CD4-positive, alpha-beta T cell treated with Interleukin-4 for 1 hour (primary cell): ENCODE data around the gene CD46.
A peak's percentile ranks its signal among the peaks of the same experiment; 100 is the strongest.
"Not testable (repeated sequence)": the region's sequence is repeated elsewhere in the genome, so short reads cannot be mapped to it uniquely, and the experiment has no call there.

Experiments
- DNase-seq, 2 donors: peaks; one replicate each; pipeline ENCODE4 v3.0.0-alpha.2; 2020 to 2022

CD46 gene

DNA sequence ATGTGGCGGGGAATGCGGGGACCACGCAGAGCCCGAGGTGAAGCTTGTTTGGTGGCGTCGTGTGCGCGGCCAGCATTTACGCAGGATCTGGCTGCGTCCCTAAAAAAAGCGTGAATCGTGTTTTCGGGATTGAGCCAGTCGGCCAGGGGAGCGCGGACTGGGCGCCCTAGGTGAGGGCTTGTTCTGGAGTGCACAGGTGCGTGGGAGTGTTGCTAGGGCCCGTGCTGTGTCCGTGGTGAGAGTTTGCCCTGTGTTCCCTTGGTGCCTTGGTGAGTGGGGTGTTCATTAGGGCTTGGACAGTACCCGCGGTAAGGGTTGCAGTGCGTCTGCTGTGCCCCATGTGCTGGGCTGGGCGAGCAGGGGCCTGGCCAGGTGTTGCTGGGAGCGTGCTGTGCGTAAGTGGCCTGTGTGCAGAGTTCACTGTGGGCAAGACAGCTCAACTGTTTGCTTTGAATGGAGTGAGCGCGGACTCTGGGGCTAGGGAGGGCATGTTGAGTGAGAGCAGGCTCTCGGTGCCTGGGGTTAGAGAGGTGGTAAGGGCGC lies 673 bp downstream of the CD46 start:
- peak in 1 of 2 donors; percentile 6 for DNase-seq

- DNase-seq: no peak
These were observed 1.8 kb downstream of the CD46 start for GRCh38 chr1:207753611-207754010.

GRCh38 chr1:207754011-207754410 lies 2.2 kb downstream of the CD46 start:
- DNase-seq: no peak

DNA sequence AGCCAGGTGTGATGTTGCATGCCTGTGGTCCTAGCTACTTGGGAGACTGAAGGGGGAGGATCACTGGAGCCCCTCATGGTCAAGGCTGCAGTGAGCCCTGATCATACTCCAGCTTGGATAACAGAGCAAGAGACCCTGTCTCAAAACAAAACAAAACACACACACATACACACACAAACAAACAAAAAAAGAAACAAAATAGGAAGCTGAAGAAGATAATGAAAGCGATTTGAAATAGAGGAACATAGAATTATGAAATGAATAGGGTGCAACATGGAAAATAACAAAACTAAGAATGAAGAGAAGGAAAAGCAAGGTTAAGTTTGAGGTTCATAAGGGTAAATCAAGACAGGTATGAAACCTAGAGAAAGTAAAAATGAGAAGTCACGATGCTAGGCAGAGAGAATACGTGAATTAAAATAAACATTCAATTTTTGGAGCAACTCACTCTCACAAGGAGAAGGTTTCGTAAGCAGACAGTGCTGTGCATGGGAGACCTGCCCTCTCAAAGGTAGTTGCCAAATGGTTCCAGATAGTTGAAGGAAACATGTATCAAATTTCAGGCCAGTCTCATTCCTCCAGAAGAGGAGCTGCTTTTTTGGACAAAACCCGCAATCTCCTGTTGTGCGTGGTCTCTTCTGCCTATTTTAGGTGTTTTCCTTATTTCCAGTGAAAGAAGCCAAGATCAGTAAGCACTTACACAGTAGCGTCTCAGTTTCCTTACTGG lies 3.3 kb downstream of the CD46 start:
- DNase-seq: no peak

GRCh38 chr1:207755846-207756693 lies 4.2 kb downstream of the CD46 start:
- no peak for DNase-seq

GRCh38 chr1:207762622-207763021 lies 10.8 kb downstream of the CD46 start:
- no peak for DNase-seq

DNA sequence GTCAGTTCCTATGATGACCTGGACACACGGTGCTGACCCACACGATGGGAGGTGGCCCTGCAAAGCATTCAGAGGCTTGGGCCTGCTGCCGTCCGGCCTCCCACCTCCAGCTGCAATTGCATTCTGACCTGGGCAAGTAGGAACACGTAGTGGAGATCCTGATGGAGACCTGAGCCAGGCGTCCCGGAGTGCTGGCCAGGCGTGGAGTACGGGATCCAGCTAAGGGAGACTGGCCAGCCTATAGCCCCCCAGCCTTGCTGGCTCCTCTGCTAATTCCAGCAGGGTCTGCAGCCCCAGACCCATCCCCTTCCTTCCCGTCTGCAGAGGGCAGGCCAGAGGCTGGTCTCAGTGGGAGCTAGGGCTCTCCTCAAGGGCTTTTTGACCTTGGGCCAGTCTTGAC lies 11.2 kb downstream of the CD46 start:
- DNase-seq: no peak

- no peak for DNase-seq
These were observed 12.1 kb downstream of the CD46 start for GRCh38 chr1:207763972-207764371.

- DNase-seq: no peak
These were observed 14.7 kb downstream of the CD46 start for GRCh38 chr1:207766569-207766968.

DNA sequence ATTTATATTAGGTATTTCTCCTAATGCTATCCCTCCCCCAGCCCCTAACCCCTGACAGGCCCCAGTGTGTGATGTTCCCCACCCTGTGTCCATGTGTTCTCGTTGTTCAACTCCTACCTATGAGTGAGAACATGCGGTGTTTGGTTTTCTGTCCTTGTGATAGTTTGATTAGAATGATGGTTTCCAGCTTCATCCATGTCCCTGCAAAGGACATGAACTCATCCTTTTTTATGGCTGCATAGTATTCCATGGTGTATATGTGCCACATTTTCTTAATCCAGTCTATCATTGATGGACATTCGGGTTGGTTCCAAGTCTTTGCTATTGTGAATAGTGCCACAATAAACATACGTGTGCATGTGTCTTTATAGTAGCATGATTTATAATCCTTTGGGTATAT lies 18.7 kb downstream of the CD46 start:
- not testable (repeated sequence) for DNase-seq

- DNase-seq: not testable (repeated sequence)
These were observed 24.2 kb downstream of the CD46 start for GRCh38 chr1:207776045-207776444.

DNA sequence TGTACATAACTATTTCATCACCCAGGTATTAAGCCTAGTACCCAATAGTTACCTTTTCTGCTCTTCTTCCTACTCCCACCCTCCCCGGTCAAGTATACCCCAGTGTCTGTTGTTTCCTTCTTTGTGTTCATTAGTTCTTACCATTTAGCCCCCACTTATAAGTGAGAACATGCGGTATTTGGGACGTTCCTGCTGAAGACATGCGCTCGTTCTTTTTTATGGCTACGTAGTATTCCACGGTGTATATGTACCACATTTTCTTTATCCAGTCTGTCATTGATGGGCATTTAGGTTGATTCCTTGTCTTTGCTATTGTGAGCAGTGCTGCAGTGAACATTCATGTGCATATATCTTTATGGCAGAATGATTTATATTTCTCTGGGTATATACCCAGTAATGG lies 25.6 kb downstream of the CD46 start:
- DNase-seq: not testable (repeated sequence)

DNA sequence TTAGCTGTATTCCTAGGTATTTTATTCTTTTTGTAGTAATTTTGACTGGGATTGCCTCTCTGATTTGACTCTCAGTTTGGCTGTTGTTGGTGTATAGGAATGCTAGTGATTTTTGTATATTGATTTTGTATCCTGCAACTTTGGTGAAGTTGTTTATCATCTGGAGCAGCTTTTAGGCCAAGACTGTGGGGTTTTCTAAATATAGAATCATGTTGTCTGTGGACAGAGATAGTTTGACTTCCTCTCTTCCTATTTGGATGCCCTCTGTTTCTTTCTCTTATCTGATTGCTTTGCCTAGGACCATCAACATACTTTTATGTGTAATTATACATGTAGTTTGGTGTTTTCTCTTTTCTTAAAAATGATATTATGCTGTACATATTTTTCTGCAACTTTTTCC lies 27.2 kb downstream of the CD46 start:
- DNase-seq: no peak

DNA sequence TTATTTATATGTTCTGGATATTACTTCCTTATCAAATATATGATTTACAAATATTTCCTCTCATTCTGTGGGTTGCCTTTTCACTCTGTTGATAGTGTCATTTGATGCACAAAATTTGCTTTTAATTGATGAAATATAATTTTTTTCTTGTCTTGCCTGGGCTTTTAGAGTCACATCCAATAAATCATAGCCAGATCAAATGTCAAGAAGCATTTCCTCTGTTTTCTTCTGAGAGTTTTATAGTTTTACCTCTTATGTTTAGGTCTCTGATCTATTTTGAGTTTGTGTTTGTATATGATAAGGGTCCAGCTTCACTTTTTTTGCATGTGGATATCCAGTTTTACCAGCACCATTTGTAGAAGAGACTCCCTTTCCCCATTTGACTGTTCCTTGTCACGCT lies 29.5 kb downstream of the CD46 start:
- no peak for DNase-seq

GRCh38 chr1:207787776-207788175 lies 35.9 kb downstream of the CD46 start:
- no peak for DNase-seq

DNA sequence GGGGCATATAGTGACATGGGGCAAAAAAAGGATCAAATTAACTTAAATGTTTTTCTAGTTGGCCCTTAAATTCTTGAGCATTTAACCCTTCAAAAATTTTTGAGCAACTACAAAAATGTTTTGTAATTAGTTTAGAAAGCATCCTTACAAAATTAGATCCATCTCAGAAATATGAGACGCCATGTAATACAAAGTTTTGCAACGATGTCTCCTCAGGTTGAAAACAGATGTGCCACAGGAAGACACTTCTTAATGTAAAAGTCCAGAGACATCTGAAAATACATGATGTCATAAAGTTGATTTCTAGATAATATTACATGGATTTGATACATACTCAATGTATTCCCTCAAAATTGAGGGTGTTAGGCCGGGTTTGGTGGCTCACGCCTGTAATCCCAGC lies 37.5 kb downstream of the CD46 start:
- no peak for DNase-seq

DNA sequence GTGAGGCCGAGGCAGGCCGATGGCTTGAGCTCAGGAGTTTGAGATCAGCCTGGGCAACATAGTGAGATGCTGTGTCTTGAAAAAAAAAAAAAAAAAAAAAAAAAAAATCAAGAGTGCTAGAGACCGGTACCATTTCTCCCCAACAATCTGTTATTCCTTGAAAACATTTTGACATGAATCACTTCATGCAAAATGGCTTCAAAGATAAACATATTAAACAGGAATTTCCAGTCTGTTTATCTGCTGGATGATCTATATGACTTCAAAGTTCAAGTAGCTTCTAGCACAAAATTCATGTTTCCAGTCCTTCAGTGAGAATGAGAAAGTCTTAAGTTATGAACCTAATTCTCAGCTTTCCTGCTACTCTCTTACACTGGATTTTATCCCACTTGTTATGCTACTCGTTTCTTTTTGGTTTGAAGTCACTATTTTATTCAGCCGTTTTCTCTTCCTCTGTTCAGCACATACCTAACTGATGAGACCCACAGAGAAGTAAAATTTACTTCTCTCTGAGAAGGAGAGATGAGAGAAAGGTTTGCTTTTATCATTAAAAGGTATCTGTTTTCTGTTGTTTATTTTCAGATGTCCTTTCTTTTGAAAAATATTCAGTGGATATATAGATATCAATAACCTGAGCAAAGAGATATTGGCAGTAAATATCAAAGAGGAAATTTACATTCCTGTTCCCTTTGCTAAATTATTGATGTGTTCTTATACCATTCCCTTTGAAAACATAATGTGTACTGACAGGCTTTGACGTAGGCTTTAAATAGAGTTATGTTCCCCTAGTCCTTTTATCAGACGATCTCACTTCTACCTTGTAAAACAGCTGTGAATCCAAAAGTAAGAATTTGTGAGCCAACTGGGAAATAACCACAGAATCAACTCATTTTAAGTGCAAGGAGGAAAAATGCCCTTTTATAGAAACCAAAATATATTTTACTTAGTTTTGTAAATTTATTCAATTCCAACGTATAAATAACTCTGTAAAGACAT lies 38.2 kb downstream of the CD46 start:
- DNase-seq: no peak

- no peak for DNase-seq
These were observed 39.4 kb downstream of the CD46 start for GRCh38 chr1:207791290-207791689.

DNA sequence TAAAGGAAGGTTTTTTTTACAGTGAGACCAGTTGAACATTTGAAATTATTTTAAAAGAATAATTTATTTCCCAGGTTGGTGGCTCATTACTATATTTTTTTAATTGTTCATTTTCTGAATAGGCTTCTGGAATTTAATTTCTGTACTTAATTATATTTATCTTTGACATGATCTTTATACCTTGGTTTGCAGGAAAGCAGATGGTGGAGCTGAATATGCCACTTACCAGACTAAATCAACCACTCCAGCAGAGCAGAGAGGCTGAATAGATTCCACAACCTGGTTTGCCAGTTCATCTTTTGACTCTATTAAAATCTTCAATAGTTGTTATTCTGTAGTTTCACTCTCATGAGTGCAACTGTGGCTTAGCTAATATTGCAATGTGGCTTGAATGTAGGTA lies 41.5 kb downstream of the CD46 start:
- DNase-seq: no peak

GRCh38 chr1:207794861-207795260 lies 43.0 kb downstream of the CD46 start:
- no peak for DNase-seq

GRCh38 chr1:207797229-207797973 lies 45.5 kb downstream of the CD46 start:
- peak; percentile 80 to 84 for DNase-seq

DNA sequence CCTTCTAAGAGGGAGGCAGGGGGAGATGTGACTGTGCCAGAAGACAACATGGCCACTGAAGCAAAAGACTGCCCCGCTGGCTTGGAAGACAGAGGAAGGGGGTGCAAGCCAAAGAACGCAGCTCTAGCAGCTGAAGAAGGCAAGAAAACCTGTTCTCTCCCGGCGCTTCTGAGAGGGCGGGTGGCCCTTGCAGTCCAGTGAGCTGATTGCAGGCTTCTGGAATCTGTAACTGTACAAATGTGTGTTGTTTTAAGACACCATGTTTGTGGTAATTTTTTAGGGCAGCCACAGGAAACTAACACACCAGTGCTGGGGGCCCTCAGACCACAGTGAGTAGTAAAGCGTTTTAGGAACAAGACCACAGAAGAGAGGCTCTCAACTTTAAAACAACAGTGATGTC lies 47.0 kb downstream of the CD46 start:
- DNase-seq: peak in 1 of 2 donors; percentile 31
